Measurements from ENCODE around the gene UGT1A1.

GRCh38 chr2:233764264-233764663 is 4.2 kb downstream of the UGT1A1 start:
- TF ChIP-seq CTCF (IDR thresholded peaks at IDR 0.05) (no peak), POLR2A (IDR thresholded peaks at IDR 0.05) (no peak)

Data from adrenal gland (tissue), 5 donors.